Stimulated activated CD8-positive, alpha-beta memory T cell treated with anti-CD3 and anti-CD28 coated beads, Interleukin-4, amount 100 ng/mL, for 48 hours (primary cell): ENCODE results near the gene PNPLA6.

ENCODE experiments used
- DNase-seq: peaks from one replicate; pipeline ENCODE4 v3.0.0-alpha.2; 2020

The PNPLA6 gene

GRCh38 chr19:7602935-7603497 is 67.5 kb downstream of the PNPLA6 start:
- DNase-seq, result no peak

DNA sequence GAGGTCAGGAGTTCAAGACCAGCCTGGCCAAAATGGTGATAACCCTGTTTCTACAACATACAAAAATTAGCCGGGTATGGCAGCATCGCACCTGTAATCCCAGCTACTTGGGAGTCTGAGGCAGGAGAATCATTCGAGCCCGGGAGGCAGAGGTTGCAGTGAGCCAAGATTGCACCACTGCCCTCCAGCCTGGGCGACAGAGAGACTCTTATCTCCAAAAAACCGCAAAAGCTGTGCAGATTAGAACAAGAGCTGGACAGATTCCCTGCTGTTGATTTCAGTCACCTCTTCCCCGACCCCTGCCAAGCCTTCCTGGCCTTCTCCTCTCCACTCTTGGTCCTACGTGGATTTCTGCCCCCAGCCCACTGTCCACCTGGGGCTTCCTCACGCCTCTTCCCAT is 68.4 kb downstream of the PNPLA6 start:
- no peak for DNase-seq

DNA sequence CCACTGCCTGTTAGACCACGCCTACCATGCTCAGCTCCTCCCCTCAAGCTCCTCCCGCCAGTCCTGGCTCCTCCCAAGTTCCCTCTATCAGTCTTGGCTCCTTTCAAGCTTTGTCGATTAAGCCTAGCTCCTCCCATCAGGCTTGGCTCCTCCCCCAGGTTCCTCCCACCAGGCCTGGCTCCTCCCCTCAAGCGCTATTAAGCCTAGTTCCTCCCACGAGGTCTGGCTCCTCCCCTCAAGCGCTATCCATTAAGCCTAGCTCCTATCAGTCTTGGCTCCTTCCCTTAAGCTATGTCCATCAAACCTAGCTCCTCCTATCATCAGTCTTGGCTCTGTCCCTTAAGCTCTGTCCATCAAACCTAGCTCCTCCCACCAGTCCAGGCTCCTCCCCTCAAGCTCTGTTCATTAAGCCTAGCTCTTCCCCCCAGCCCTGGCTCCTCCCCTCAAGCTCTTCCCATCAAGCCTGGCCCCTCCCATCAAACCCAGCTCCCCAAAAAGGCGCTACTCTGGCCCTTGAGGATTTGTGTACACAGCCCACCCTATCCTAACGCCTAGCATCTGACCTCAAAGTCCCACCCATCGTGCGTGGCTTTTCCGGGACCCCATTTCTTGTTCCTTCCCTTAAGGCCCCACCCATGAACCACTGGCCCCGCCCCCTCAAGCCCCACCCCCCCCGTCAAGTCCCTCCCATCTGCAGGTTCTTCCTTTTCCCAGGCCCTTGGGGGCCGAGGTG is 70.1 kb downstream of the PNPLA6 start:
- DNase-seq, result peak; percentile 68

- DNase-seq, result no peak
Measured at GRCh38 chr19:7606289-7606688, 70.8 kb downstream of the PNPLA6 start.

DNA sequence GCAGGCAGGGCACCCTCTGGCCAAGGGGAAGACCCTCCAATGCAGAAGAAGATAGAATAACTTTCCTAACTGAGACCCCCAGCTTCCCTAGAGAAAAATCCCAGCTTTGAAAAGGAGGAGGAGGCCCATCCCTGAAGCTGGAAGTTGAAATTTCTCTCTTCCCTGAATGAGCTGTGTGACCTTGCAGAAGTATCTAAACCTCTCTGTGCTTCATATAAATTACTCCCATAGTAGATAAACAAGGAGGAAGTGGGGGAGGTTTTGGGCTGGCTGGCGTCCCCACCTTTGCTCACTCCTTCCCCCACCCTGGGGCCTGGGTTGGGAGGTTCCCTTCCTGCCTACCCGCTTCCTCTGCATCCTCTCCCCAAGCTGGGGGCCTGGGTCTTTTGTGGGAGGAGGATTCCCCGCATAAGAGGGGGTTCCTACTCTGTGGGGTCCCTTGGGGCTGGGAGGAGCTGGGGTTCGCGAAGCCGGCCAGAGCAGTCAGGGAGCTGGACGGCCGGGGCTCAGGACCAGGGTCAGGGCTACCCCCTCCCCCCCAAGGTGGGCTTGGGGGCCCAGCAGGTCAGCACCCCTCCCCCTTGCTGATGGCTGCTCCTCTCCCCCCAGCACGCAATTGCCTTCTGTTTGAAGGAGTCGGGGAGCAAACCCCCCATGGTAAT is 71.8 kb downstream of the PNPLA6 start:
- no peak for DNase-seq

- DNase-seq, result no peak
Measured at GRCh38 chr19:7607874-7608560, 72.5 kb downstream of the PNPLA6 start.

DNA sequence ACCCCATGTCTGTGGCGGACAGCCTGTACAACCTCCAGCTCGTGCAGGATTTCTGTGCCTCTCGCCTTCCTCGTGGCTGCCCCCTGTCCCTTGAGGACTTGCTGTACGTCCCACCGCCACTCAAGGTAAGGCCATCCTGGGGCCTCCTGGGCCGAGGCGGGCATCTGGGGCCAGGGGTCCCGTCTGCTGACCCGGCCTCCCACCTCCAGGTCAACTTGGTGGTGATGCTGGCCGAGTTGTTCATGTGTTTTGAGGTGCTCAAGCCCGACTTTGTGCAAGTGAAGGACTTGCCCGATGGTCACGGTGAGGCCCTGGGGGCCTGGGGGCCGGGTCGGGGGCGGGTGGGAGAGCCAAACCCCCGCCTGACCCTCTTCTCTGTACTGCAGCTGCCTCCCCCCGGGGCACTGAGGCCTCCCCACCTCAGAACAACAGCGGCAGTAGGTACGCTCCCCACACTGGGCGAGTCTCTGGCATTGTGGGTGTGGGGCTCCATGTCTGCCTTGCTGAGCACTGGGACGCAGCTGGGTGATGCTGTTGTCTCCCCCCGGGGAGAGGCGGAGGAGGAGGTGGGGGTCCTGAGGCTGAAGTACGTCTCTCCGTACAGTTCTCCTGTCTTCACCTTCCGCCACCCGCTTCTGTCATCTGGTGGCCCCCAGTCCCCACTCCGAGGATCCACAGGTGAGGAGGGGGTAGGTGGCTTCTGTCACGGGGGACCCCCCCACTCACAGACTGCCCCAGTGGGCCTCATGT is 75.1 kb downstream of the PNPLA6 start:
- DNase-seq, result no peak
